Stimulated activated CD4-positive, alpha-beta T cell treated with anti-CD3 and anti-CD28 coated beads, Interleukin-15, amount 100 ng/mL, for 1 hour (primary cell): ENCODE measurements around the gene LGALS1.
"Not testable (repeated sequence)": the region's sequence is repeated elsewhere in the genome, so short reads cannot be mapped to it uniquely, and the experiment has no call there.

ENCODE experiments used
- DNase-seq, 2 donors: peaks; one replicate each; pipeline ENCODE4 v3.0.0-alpha.2; 2020; ENCODE audit warnings: low read depth in 1 of 2, low spot score in 1 of 2

LGALS1 gene

GRCh38 chr22:37686002-37686982 lies 10.9 kb downstream of the LGALS1 start, which contains the start of gene NOL12:
NOL12 (plus strand) TSS chr22:37686343; CDS start chr22:37686393, 50 bp downstream.
- peak; percentile 56 to 64 for DNase-seq

GRCh38 chr22:37690407-37690806 lies 15.0 kb downstream of the LGALS1 start:
- DNase-seq: no peak

- no peak for DNase-seq
Observed at GRCh38 chr22:37690901-37691504, 15.6 kb downstream of the LGALS1 start.

- no peak for DNase-seq
Observed at GRCh38 chr22:37692627-37693285, 17.3 kb downstream of the LGALS1 start.

- not testable (repeated sequence) for DNase-seq
Observed at GRCh38 chr22:37694131-37694530, 18.7 kb downstream of the LGALS1 start.

- DNase-seq: not testable (repeated sequence)
Observed at GRCh38 chr22:37696260-37696656, 20.8 kb downstream of the LGALS1 start.

GRCh38 chr22:37696657-37697537 lies 21.5 kb downstream of the LGALS1 start, which contains the start of gene TRIOBP:
TRIOBP (plus strand) TSS chr22:37697048; CDS start chr22:37701366, 4,318 bp downstream.
- peak; percentile 61 to 76 for DNase-seq

- DNase-seq: no peak
Observed at GRCh38 chr22:37697538-37697835, 22.1 kb downstream of the LGALS1 start.

- no peak for DNase-seq
Observed at GRCh38 chr22:37701141-37701786, 25.8 kb downstream of the LGALS1 start.

- no peak for DNase-seq
Observed at GRCh38 chr22:37703906-37704305, 28.5 kb downstream of the LGALS1 start.

GRCh38 chr22:37704645-37705044 lies 29.2 kb downstream of the LGALS1 start:
- no peak for DNase-seq

GRCh38 chr22:37705205-37705604 lies 29.8 kb downstream of the LGALS1 start:
- no peak for DNase-seq

- no peak for DNase-seq
Observed at GRCh38 chr22:37708580-37709444, 33.4 kb downstream of the LGALS1 start.

- no peak for DNase-seq
Observed at GRCh38 chr22:37709445-37709765, 34.0 kb downstream of the LGALS1 start.

GRCh38 chr22:37710675-37711074 lies 35.2 kb downstream of the LGALS1 start:
- DNase-seq: no peak

GRCh38 chr22:37711490-37711889 lies 36.1 kb downstream of the LGALS1 start:
- DNase-seq: no peak

- DNase-seq: no peak
Observed at GRCh38 chr22:37713761-37714160, 38.3 kb downstream of the LGALS1 start.

- no peak for DNase-seq
Observed at GRCh38 chr22:37714634-37715033, 39.2 kb downstream of the LGALS1 start.

GRCh38 chr22:37715760-37716159 lies 40.3 kb downstream of the LGALS1 start:
- DNase-seq: no peak
